OCI-LY7 (cell line): ENCODE results near the gene TWF2.

Experiments
- CTCF ChIP-seq: fragments of 200-600 bp; sonication (generic); conservative IDR thresholded peaks from 2 replicates; pipeline ENCODE4 v1.5.1; 2014; ENCODE audit warnings: mild to moderate bottlenecking, antibody characterized with exemption, low read length, moderate library complexity, mixed read lengths
- EZH2phosphoT487 ChIP-seq: fragments of 200-600 bp; sonication (generic); IDR thresholded peaks from 2 replicates; pipeline ENCODE4 v1.6.1; 2018; ENCODE audit warnings: low read depth, borderline replicate concordance, mild to moderate bottlenecking, mixed run types, antibody characterized with exemption, low read length, moderate library complexity, mixed read lengths

GRCh38 chr3:52249683-52250082, 10.7 kb upstream of the TWF2 start:
- no peak for TF ChIP-seq CTCF
- no peak for TF ChIP-seq EZH2phosphoT487
